ENCODE data around the gene ATXN1.
A peak's percentile ranks its signal among the peaks of the same experiment; 100 is the strongest.

The ATXN1 gene

DNA sequence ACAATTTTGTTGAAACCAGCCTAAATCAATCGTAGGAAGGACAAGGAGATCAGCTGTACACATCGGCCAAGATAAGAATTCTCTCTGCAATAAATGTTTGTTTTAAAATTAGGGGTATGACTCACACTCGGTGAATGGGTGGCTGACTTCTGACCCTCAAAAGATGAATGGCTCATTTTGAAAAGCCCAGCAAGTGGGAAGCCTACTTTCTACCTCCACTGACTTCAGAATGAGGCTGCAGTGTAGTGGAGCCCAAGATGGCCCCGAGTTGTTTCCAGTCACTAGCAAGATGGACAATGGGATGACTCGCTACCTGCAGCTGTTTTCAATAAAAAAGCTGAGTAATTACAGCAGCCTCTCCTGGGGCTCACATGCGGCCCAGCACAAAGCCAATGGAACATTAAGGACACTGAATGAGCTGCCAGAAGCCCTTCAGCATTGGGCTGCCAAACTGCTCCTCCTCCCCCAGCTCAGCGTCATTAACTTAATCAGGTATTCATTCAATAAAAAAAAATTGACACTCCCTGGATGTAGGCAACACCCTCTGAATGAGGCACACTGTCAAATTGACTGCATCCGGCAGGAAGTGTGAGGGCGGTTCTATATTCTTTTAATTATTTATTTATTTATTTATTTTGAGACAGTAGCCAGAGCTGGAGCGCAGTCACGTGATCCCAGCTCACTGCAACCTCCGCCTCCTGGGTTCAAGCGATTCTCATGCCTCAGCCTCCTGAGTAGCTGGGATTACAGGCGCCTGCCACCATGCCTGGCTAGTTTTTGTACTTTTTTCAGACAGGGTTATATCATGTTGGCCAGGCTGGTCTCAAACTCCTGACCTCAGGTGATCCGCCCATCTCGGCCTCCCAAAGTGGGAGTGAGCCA is 415.6 kb downstream of the ATXN1 start:
- no peak for DNase-seq

DNA sequence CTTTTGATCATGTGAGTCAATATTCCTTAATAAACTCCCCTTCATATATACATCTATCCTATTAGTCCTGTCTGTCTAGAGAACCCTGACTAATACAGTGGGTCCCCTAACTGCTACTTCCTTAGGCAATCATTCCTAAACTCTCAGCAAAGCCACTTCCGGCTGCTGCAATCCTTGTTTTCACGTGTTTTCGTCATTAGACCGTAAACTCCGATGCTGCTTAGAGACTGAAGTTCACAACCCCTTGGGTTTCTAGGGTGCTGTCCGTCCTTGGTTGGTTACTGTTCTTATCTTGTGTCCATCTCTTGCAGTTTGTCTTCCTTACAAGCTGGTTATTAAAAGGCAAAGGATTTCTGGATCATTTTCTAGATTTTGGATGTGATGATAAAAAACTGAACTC is 416.5 kb downstream of the ATXN1 start:
- DNase-seq = no peak

DNA sequence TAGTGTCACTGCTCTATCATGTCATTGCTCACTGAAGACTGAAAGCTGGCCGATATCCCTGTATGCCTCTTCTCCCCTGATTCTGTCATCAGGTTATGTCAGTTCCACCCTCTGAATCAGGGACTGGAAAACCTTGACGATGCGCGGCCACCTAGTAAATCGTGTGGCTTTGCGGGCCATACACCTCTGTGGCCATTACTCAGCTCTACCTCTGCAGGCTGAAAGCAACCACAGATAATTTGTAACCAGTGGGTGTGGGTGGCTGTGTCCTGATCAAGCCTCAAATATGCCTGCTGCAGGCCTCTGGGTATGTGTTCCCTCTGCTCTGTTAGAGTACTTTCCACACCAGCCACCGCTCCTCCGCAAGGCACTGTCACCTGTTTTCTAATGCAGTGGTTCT is 417.7 kb downstream of the ATXN1 start:
- no peak for DNase-seq

DNA sequence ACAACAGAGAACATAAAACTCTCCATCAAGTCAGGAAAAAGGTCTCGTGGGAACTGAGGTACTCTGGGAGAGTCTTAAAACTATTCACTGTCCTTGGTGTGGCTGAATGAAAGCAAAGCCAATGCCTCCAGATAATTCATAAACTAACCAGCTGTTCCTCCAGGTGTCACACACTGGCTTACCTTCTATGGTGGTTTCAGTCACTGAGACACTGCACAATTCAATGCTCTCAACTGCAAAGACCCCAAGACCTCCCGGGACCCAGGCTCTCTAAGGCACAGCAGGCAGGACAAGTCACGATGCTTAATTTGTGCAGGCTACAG is 422.0 kb downstream of the ATXN1 start:
- no peak for DNase-seq

DNA sequence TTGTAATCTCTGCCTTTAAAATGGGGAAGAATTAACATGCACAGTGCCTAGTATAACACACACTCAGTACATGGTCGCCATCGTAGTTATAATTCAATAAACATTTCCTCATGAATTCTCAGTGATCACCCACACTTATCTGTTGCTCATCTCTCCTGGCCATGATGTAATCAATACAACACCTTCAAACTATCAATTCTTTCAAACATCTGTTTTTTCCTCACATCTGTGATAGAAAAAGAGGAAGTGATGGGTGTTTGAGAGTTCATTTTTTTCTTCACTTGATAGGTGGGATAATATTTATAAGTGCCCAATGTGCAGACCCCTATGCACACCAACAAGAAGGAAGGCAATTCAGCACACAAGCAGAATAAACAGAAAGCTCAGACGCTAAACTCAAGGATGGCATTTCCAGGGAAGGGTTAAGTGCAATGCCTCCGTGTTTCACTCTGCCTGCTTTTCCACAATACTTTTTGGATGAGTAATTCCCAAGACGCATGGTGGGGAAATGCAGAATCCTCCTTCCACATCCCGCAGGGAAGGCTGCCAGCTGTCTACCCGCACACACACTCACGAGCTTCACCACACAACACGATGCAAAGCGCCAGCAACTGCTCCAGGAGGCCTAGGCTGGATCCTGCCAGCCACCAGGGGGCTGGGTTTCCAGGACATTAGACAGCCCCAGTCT is 422.5 kb downstream of the ATXN1 start:
- DNase-seq = no peak

DNA sequence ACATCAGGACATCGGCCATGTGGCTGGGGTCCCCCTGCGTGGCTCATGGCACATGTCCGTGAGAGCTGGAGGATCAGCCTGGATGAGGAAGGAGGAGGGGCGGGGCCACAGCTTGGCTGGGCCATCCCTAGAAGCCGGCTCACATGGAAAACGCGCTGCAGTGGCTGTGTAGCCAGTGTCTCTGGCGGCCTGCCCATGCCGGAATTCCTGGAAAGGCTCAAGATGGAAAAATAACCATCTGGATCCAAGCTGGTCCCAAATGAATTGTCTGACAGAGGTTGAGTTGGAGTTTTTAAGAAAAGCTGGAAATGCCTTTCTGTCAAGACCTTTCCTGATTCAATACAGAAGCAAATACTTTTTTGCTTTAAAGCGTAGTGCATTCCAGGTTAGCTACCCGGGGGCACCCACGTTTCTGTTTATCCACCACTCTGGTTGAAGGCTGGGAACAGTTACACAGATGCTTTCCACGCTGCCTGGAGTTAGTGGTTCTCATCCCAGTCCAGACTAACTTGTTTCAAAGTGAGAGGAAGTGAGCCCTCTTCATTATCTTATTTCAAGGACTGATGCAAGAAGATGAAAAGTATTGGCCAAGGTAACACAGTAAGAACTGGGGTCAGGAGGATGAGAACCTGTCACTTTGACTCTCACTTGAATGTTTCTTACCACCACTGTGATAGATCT is 423.8 kb downstream of the ATXN1 start:
- DNase-seq = no peak

DNA sequence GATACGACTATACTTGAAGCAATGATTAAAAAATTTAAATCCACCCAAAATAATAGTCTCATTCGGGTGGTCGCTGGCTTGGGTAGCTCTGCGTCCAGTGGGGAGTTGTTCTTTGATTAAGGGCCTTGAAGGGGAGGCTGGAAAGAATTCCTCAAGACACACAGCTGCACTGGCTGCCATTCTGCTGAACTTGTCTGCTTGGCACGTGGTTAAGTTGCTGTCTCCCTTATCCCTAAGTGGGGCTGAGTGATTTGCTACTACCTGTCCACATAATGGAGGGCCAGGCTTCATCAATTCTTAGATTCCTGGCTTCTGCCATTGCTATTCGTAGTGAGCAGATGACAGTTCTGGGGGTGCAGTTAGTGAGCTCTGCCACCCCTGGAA is 424.4 kb downstream of the ATXN1 start:
- DNase-seq = no peak

DNA sequence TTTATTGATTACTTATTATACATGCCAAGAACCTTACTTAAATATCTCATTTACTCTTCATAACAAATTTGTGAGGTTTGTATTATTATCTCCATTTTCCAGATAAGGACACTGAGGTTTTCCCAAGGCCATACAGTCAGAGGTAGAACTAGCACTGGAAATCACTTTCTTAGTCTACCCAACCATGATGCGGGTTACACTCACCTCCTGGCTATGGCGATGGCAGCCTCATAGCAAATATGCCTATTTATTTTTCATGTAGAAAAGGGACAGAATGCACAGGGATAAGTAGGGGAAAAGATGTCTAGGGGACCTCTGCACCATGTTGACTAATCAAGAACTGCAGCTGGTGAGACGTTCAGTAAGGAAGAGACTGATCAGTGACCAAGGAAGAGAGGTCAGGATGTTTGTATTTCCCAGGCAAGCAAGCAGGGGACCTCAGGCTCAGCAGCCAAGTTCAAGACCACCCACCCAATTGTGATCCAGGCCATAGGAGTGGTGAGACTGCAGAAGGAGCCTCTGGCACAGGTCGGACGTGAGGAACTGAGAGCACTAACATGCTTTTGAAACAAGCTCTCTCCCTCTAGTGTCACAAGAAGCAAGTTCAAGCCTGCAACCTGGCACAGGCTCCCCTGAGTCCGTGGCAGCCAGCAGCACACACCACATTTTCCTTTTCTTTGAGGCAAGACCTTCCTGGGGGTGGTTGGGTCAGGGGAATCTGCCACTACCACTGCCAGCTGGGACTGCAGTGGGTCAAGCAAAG is 425.0 kb downstream of the ATXN1 start:
- no peak for DNase-seq

DNA sequence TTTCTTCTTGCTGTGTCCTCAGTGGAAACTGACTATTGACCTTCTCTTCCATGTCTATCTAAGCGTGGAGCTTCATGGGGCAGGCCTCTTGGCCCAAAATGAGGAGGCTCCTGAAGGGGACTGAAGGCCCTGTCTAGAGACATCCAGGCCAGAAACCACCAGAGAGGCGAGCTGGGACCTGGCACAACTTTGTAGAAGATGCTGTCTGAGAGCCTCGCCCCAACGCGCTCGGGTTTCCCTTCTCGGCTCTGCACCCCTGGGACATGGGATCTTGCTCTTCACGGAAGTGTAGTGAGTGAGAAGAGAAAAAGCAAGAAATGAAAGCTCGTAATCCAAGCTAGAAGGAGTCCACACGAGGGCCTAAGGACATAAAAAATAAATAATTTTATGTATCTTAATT is 426.1 kb downstream of the ATXN1 start:
- no peak for DNase-seq

DNA sequence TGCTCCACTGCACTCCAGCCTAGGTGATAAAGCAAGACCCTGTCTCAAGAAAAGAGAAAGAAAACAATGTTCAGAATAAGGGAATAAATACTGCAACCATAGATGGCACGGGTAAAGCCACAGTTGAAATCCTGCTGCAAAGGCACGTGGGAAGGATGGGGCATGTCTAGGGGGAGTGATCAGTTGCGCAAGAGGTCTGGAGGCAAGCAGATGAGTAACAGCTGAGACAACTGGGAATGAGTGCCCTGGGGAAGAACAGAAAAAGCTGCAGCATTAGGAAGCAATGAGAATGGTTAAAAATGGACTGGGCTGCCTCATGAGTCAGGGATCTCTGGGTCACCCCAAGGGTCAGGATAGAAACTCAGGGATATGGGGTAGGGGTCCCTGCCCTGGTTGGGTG is 426.6 kb downstream of the ATXN1 start:
- no peak for DNase-seq

DNA sequence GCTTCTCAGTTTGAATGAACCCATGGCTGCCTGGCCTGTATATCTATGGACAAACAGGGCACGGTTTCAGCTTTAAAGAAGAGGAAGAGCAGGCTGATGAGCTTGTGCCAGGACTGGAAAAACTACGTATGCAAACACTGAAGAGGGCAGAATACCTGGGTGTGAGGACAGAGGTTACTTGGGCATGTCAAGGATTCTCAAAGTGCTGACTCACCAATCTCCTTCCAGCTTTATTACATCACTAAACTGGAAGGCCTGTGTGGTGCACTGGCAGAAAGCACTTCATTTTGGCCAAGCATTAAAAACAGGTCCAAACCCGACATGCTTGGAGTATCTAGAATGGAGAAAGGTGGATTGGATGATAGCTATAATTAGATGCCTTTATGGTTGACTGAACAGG is 427.7 kb downstream of the ATXN1 start:
- no peak for DNase-seq

DNA sequence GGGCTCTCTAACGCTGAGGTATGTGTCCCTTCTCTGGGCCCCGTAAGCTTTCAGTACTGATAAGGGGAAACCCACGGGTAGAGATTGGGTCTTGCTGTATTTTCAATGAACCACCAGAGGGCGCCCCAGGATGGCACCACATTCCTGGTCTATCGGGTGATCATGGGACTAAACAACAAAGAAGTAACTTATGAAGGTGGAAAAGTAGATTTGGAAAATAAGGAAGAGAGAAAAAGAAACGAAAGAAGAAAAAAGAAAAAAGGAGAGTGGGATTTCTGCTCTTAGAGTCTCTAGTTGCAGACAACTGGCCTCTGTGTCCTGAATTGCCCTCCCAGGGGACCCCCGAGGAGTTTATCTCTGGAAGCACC is 429.1 kb downstream of the ATXN1 start:
- DNase-seq = peak; percentile 40

DNA sequence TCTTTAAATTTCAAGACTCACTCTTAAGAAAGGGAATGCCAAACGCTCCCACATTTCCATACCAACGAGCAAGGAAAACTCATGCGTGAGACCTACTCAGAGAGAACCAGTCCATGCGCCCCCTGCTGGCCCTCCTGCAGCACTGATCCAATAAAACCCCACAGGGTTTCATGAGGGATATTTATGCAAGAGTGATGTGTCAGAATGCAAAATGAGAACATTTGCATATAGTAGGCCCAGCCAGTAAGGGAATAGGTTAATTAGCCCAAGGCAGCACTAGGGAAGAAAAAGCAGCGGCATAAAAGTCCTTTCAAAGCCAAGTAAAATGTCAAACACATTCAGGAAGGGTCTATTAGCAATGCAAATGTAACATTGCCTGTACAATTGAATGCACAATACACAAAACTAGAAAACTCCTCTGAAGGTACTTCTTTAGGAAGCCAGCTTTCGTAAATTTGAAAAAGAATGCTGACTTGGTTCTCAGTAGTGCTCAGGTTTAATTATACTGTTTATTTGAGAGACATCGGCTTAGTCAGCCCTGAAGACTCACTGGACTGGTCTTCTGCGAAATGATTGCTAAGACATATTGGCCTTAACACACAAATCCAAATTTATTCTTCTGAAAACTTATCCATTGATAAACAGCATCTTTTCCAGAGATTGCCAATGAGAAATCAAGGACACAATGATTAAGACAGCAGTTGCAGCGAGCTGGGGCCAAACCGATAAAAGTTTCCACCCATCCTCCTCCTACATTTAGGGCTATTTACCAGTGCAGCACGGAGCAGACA is 429.7 kb downstream of the ATXN1 start:
- peak; percentile 31 for DNase-seq

DNA sequence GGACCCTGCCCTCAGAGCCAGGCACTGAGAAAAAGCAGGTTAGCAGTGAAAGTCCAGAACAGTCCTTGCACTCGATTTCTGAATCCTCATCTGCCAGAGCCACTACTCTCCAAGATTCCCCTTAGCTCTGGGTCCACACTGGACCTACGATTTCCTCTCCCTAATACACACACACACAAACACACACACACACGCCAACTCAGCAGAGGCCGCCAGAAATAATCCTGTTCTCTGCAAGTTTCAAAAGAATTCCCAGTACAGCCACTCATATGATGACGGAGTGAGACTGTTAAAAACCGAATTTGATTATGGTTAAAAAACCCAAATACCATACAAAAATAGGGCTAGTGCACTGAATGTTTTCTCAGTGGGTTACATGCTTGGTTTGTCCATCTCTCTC is 432.0 kb downstream of the ATXN1 start:
- no peak for DNase-seq

DNA sequence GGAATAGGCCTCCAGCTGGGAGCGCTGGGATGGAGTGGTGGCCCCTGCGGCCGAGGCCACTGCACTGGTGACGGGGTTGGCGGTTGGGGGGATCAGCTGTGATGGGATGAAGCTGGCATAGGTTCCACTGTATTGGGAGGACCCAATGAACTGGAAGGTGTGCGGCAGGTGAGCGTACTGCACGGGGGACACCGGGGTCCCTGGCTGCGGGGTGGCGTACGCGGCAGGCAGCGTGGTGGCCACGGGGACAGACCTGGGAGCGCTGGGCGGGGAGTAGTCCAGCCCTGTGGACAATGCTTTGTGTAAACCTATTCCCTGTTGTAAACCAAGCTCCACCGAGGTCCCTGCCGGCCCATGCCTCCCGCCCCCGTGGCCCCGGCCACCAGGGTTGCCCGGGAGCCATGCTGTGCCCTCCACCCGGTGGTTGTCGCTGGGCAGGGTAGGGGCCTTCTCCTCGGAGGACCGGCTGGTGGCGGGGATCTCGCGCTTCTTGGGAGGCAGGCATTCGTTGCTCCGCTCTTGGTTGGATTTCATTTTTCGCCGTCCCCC is 433.4 kb downstream of the ATXN1 start:
- DNase-seq = no peak

DNA sequence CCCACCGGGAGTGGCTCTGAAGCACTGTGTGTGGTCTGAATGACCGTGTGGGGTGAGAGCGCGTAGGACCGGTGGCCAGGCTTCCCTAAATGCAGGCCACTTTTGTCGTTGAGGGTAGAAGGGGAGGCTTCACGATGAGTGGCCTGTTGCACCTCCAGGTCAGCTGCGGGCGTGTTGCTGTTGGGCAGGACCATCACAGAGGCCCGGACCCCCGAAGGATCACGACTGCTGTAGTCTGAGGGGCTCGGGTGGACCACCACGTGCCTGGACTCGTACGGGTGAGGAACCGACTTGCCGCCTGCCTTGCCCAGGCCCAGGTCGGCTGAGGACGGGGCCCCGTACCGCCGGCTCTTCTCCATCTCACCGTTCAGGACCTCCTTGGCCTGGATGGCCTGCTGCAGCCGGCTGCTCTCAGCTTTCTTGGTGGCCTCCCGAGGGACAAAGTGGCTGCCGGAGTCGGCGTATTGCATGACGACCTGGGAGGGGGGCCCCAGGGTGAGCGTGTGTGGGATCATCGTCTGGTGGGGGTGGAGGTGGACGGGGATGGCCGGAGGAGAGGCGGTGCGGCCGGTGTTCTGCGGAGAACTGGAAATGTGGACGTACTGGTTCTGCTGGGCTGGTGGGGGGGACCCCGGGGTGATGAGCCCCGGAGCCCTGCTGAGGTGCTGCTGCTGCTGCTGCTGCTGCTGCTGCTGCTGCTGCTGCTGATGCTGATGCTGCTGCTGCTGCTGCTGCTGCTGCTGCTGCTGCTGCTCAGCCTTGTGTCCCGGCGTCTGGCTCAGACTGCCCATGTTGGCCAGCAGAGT is 434.1 kb downstream of the ATXN1 start:
- DNase-seq = no peak

DNA sequence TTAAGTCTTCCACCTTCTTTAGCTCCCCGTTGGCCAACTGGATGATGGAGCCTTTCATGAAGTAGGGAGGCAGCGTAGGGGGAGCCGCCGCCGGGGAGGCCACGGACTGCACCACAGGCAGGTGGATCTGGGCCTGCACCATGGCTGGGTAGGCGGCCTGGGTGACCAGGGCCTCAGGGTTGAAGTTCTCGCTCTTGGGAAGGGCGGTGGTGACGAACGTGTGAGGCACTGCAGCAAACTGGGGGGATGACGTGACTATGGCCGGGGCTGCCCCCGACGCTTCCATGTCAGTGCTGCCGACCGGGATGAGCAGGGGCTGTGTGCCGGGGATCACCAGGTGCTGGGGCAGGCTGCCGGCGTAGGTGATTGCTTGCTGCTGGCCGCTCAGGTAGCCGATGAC is 434.7 kb downstream of the ATXN1 start:
- no peak for DNase-seq

DNA sequence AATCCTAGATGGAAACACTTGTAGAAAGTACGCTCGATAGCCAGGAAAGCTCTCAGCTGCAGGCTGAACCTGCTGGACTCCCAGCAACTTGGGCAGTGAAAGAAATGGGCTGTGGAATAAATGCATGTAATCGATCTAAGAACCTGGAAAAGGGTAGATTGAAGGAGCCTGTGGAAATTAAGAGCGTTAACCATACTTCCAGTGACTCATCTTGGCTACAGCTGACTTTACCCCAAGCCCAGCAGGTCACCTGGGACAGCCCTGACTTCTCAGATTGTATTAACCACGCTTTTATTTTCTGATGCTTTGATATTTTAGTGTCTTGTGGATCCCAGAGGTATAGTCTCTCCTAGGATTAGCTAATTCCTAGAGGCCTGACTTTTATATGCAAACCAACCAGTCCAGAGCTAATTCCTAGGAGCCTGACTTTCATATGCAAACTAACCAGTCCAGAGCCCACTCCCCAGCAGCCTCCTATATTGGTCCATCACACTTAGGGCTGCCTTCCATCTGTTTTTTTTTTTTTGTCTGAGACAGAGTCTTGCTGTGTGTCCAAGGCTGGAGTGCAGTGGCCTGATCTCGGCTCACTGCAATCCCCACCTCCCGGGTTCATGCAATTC is 436.5 kb downstream of the ATXN1 start:
- no peak for DNase-seq

DNA sequence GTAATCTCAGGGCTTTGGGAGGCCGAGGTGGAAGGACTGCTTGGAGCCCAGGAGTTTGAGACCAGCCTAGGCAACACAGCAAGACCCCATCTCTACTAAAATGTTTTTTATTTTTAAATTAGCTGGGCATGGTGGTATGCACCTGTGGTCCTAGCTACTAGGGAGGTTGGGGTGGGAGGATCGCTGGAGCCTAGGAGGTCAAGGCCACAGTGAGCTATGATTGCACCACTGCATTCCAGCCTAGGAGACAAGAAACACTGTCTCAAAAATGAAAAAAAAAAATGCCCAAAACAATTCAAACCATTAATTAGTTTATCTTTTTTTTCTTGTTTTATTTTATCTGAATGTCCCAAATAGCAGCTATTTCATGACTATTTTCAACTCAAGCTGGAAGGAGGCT is 437.1 kb downstream of the ATXN1 start:
- DNase-seq = no peak

DNA sequence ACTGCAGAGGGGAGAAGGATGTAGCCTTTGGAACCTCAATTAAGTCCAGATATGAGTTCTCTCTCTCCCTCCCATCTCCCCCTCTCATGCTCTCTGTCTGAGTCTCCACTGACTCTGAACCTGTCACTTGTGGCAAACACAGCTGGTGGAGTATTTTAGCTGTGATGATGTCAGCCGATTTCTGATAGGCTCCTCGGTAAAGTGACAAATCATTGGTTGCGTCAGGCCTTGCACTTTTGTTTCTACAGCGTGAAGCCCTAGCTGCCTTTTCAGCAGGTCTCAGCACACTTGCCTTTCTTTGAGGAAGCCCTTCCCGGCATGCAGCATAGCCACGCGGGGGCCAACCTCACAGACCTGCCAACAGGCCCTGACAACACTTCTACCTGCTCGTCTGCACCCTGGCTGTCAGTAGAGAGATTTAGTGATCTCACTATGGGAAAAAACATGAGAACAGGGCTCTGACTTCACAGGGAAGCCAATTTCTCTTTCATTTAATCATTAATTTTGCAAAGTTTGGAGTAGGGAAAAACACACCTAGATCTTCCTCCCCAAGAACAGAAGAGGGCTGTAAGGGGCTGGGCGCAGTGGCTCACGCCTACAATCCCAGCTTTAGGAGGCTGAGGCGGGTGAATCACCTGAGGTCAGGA is 438.5 kb downstream of the ATXN1 start:
- DNase-seq = no peak

Data from NCI-H2081 treated with DMSO at 0.1 percent for 48 hours (cell line).